ENCODE results near the gene ZNF536.

- TF ChIP-seq, protein P1, sequence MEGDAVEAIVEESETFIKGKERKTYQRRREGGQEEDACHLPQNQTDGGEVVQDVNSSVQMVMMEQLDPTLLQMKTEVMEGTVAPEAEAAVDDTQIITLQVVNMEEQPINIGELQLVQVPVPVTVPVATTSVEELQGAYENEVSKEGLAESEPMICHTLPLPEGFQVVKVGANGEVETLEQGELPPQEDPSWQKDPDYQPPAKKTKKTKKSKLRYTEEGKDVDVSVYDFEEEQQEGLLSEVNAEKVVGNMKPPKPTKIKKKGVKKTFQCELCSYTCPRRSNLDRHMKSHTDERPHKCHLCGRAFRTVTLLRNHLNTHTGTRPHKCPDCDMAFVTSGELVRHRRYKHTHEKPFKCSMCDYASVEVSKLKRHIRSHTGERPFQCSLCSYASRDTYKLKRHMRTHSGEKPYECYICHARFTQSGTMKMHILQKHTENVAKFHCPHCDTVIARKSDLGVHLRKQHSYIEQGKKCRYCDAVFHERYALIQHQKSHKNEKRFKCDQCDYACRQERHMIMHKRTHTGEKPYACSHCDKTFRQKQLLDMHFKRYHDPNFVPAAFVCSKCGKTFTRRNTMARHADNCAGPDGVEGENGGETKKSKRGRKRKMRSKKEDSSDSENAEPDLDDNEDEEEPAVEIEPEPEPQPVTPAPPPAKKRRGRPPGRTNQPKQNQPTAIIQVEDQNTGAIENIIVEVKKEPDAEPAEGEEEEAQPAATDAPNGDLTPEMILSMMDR (conservative IDR thresholded peaks at IDR 0.05; ENCODE audit: low read depth, low read length) = no peak
- TF ChIP-seq EZH2 (IDR thresholded peaks at IDR 0.05; ENCODE audit: borderline replicate concordance, low read depth, low read length, poor library complexity, severe bottlenecking) = no peak
Observed at GRCh38 chr19:30391052-30391451, 18.9 kb downstream of the ZNF536 start.
